ENCODE measurements around the gene SNRK. TPM values are rescaled to one million over a fixed set of nuclear protein-coding genes. Genes with fewer than 3 reads are reported as not detected.

SNRK gene
- total and polyA plus RNA-seq, 2 donors (not counting 3 experiments of a cell fraction or from before 2014, with no cell fraction given): 43.3 to 99.9 TPM

- BruUV-seq (replicated peaks): no TSS peak
- intact Hi-C loops (cut with micrococcal nuclease): no loop called here
- no peak overlapping the region for H2AFZ ChIP-seq (ENCODE audit: low read depth, low read length)
- no peak overlapping the region for H3K9ac ChIP-seq (replicated peaks; ENCODE audit: extremely low read depth, insufficient read depth, low read length)
- no peaks in the 10 kb centered on the region for H3K9me3 ChIP-seq (replicated peaks; ENCODE audit: control insufficient read depth, insufficient read depth, low read length)
- H4K20me1 ChIP-seq (replicated peaks; ENCODE audit: control insufficient read depth, extremely low read depth, insufficient read depth, low read length): peaks cover 22% of the 10 kb centered on the region
- no peak overlapping the region for H3K4me2 ChIP-seq (ENCODE audit: insufficient read depth, low read length)
- no peak for FAIRE-seq
- H3K27ac ChIP-seq (ENCODE audit: insufficient read depth, low read depth, low read length): no peak overlapping the region
- peaks cover 100% of the 10 kb centered on the region for H3K79me2 ChIP-seq (ENCODE audit: control insufficient read depth, insufficient read depth, low read length)
- TF ChIP-seq MYC (IDR thresholded peaks at IDR 0.05; ENCODE audit: low read depth, low read length) (no peak), GATA2 (IDR thresholded peaks at IDR 0.05; ENCODE audit: insufficient read depth, insufficient read length, low read depth, low read length) (no peak), POLR2AphosphoS5 (IDR thresholded peaks at IDR 0.05; ENCODE audit: insufficient read depth, low read depth, low read length) (no peak), MAX (IDR thresholded peaks at IDR 0.05; ENCODE audit: insufficient read depth, insufficient read length) (no peak), JUN (IDR thresholded peaks at IDR 0.05; ENCODE audit: borderline replicate concordance, insufficient read depth, insufficient read length, low read depth) (no peak), POLR2A (IDR thresholded peaks at IDR 0.05; ENCODE audit: low read depth, low read length) (no peak), CTCF (IDR thresholded peaks at IDR 0.05; ENCODE audit: extremely low read depth in 1 of 2, insufficient read depth in 1 of 2, low read depth in 1 of 2, low read length in 2 of 2) (no peak)
- CTCF ChIA-PET: no interaction called here
- H3K4me3 ChIP-seq (replicated peaks in 1 of 3; ENCODE audit: insufficient read depth in 1 of 3, low read depth in 1 of 3, low read length in 3 of 3): no peak overlapping the region
- DNase-seq (ENCODE audit: low read depth, low spot score): no peak
- no peaks in the 10 kb centered on the region for H3K27me3 ChIP-seq (ENCODE audit: control insufficient read depth in 2 of 2, insufficient read depth in 2 of 2, low read length in 2 of 2)
- POLR2A ChIA-PET: no interaction called here
- no peaks in the 10 kb centered on the region for H3K9me1 ChIP-seq (replicated peaks; ENCODE audit: control insufficient read depth, extremely low read depth, insufficient read depth, low read length)
- peaks cover 9 to 36% of the 10 kb centered on the region in 2 experiments for H3K36me3 ChIP-seq (ENCODE audit: control insufficient read depth in 2 of 2, extremely low read depth in 1 of 2, insufficient read depth in 2 of 2, low read length in 2 of 2)
- dilution Hi-C loops (cut with MboI; ENCODE audit: extremely low pct_ligation_motif_present, low sequenced_read_pairs): no loop called here
- H3K4me1 ChIP-seq (ENCODE audit: control insufficient read depth, extremely low read depth, insufficient read depth, low read length): peaks cover 3% of the 10 kb centered on the region
Observed at GRCh38 chr3:43309372-43310305, 23.3 kb downstream of the SNRK start.

Measured in endothelial cell of umbilical vein (primary cell).